Stimulated activated CD4-positive, alpha-beta T cell treated with anti-CD3 and anti-CD28 coated beads, TNF-alpha, amount 100 ng/mL, for 4 hours (primary cell): ENCODE data around the gene AQP11.
"Not testable (repeated sequence)": the region's sequence is repeated elsewhere in the genome, so short reads cannot be mapped to it uniquely, and the experiment has no call there.

Source experiments
- DNase-seq, 3 experiments: peaks; one replicate each; pipeline ENCODE4 v3.0.0-alpha.2; 2020; ENCODE audit warnings: low read depth in 3 of 3

Gene AQP11

GRCh38 chr11:77589521-77590193 is at the start of gene AQP11:
Gene AQP11, plus strand, starts transcription at chr11:77589953. Its CDS starts 40 bp downstream, at chr11:77589993.
- peak; percentile 16 to 57 (median 24) for DNase-seq

- DNase-seq: no peak
Measured at GRCh38 chr11:77542296-77542695, 47.5 kb upstream of the AQP11 start.

- no peak for DNase-seq
Measured at GRCh38 chr11:77547047-77547836, 42.5 kb upstream of the AQP11 start.

- DNase-seq: peak in 1 of 3 experiments; percentile 5
Measured at GRCh38 chr11:77547863-77548551, 41.7 kb upstream of the AQP11 start.

- no peak for DNase-seq
Measured at GRCh38 chr11:77548552-77549445, 41.0 kb upstream of the AQP11 start.

- DNase-seq: not testable (repeated sequence)
Measured at GRCh38 chr11:77551426-77551825, 38.3 kb upstream of the AQP11 start.

- DNase-seq: no peak
Measured at GRCh38 chr11:77557553-77557952, 32.2 kb upstream of the AQP11 start.

- DNase-seq: no peak
Measured at GRCh38 chr11:77558380-77558779, 31.4 kb upstream of the AQP11 start.

GRCh38 chr11:77559686-77560401 is 29.9 kb upstream of the AQP11 start:
- no peak for DNase-seq

GRCh38 chr11:77560605-77561004 is 29.1 kb upstream of the AQP11 start:
- no peak for DNase-seq

GRCh38 chr11:77561257-77561656 is 28.5 kb upstream of the AQP11 start:
- no peak for DNase-seq

GRCh38 chr11:77568306-77568705 is 21.4 kb upstream of the AQP11 start:
- DNase-seq: no peak

GRCh38 chr11:77568916-77569675 is 20.7 kb upstream of the AQP11 start:
- DNase-seq: no peak

GRCh38 chr11:77569676-77570070 is 20.1 kb upstream of the AQP11 start:
- no peak for DNase-seq

- not testable (repeated sequence) for DNase-seq
Measured at GRCh38 chr11:77570896-77571295, 18.9 kb upstream of the AQP11 start.

GRCh38 chr11:77575428-77575827 is 14.3 kb upstream of the AQP11 start:
- DNase-seq: not testable (repeated sequence)

- DNase-seq: no peak
Measured at GRCh38 chr11:77580712-77581337, 8.9 kb upstream of the AQP11 start.

- no peak for DNase-seq
Measured at GRCh38 chr11:77589181-77589520, 602 bp upstream of the AQP11 start.

- no peak for DNase-seq
Measured at GRCh38 chr11:77590194-77590782, 535 bp downstream of the AQP11 start.
